Left colon (tissue), 2 donors: ENCODE results near the gene TPX2. TPM values are rescaled to one million over a fixed set of nuclear protein-coding genes. Genes with fewer than 3 reads are reported as not detected.

ENCODE experiments used
- ATAC-seq: fragments of 200-7000 bp; cut with Tn5 transposase; one replicate; pipeline ENCODE4 v1.9.1; 2020; ENCODE audit warnings: mild to moderate bottlenecking, moderate library complexity
- DNase-seq, 2 donors: peaks; one replicate each; pipeline ENCODE4 v3.0.0-alpha.2; 2020
- intact Hi-C, 2 donors: fragments of 100-400 bp; cut with DNase I in 1 of 2; cut with micrococcal nuclease in 1 of 2; formaldehyde crosslinking; loops; one replicate each; pipeline versions ENCODE4 v1.11.2 to v1.14.0; 2022; cut with DNase I, micrococcal nuclease
- total RNA-seq, 2 donors: library from RNA; stranded (reverse); fragmentation: NEBNext Ultra II Directional; extraction: Animal tissue kit (Norgen Biotek cat#: 25700); gene quantifications; one replicate each; pipeline ENCODE4 v1.2.1, GENCODE V29; 2021
- donor health status: DM: no; HTN: no; CAD: no.
- donor health status: DM: yes; HTN: yes; CAD: no.

The TPX2 gene
- total RNA-seq, 2 donors from 2014 or later = 7.4 to 15.8 TPM

DNA sequence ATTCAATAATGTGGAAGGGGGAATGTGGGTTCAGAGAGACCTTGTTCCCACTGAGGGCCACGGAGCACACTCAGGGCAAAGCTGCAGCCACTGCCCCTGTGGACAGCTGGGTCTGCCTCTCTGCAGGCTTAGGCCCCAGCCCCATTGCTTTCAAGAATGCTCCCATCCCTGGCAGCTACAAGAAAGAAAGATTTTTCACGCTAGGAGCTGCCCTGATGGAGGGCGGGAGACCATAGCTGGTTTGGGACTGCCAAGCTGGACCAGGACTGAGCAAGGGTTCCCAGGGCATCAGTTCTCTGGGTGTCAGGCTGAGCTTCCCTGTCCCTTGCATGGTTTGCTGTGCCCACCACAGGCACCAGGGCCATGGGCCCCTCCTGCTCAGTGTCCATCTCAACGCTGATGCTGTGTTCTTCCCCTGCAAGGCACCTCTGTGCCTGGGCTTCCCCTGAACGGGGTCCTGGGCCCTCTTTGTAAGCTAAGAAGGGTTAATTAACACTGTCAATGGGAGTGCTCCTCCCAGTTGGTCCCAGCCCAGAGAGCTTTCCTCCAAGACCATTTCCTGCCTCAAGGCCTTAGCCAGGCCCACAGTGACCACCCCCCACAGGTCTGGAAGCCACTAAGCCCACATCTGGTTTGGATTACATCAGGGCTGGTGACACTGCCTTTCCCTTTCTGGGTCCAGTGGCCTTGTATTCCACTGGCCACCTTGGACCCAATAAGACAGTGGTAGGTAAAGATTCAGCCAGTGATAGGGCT, 97.9 kb downstream of the TPX2 start:
- DNase-seq (no peak), ATAC-seq (no peak)
- intact Hi-C loops = no loop called here

DNA sequence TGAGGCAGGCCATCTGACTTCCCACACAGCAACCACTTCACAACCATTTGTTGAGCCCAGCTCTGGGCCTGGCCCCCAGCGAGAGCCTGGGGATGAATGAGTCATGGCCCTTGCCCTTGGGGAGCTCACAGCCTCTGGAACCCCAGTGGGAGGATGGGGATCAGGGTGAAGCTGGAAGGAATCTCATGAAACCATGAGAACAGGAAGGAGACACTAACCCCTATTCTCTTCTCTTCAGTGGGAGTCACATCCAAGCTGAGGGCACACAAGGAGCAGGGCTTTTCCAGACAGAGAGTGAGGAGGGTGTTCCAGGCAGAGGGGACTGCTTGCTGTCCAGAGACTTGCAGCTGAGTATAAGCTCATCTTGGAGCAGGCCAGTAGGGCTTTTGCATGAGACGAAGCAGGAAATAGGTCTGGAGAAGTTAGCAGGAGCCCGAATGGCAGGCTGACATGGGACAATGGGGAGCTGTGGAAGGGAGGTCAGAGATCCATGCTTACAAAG, 98.9 kb downstream of the TPX2 start:
- DNase-seq (no peak), ATAC-seq (no peak)
- intact Hi-C loops = no loop called here

DNA sequence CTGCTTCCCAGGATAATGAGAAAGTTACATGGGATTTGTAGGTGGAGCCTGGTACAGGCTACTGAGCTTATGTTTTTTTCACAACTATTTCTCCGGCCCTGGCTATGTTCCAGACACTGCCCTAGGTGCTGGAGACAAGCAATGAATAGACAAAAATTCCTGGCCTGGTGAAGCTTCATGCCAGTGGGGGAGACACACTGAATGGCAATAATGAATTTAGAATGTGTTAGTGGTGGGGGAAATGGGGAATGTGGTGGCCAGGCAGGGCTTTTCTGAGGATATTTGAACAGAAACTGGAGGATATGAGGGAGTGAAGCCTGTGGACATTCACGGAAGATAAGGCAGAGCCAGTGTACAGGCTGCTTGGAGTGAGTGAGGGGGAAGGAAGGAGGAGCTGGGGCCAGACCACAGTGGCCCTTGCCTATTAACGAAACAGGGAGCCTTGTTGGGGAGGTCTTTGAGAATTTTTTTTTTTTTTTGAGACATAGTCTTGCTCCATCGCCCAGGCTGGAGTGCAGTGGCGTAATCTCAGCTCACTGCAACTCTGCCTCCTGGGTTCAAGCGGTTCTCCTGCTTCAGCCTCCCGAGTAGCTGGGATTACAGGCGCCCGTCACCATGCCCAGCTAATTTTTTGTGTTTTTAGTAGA, 99.7 kb downstream of the TPX2 start:
- intact Hi-C loops = no loop called here
- DNase-seq (no peak), ATAC-seq (no peak)

DNA sequence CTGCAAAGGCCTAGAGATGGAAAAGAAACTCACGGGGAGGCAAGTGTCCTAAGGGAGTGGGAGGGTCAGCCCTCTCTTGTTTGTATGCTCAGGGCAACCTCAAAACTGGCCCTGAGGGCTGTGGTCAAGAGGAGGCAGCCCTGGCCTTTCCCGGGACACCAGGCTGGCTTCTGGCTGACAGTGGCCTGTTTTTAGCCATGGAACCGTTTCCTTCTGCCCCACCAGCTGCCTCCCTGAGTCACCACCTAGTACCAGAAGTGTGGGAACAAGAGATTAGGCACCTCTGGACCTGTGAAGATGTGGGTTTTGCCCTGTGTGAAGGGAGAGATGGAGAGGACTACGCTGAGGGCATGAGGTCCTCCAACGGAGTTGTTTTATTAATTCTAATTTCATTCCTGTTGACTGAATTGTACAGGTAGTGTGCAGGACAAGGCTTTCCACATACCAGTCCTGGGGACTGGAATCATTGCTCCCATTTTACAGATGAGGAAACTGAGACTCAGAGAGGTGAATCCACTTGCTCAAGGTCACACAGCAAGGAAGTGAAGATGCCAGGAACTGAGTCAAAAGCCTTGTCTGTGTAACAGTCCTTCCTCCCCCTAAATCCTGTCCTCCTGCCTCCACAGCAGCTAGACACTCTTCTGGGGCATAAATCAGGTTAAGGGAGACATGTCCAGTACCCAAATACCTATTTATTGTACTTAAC, 100.8 kb downstream of the TPX2 start:
- intact Hi-C loops = no loop called here
- DNase-seq (no peak), ATAC-seq (no peak)

DNA sequence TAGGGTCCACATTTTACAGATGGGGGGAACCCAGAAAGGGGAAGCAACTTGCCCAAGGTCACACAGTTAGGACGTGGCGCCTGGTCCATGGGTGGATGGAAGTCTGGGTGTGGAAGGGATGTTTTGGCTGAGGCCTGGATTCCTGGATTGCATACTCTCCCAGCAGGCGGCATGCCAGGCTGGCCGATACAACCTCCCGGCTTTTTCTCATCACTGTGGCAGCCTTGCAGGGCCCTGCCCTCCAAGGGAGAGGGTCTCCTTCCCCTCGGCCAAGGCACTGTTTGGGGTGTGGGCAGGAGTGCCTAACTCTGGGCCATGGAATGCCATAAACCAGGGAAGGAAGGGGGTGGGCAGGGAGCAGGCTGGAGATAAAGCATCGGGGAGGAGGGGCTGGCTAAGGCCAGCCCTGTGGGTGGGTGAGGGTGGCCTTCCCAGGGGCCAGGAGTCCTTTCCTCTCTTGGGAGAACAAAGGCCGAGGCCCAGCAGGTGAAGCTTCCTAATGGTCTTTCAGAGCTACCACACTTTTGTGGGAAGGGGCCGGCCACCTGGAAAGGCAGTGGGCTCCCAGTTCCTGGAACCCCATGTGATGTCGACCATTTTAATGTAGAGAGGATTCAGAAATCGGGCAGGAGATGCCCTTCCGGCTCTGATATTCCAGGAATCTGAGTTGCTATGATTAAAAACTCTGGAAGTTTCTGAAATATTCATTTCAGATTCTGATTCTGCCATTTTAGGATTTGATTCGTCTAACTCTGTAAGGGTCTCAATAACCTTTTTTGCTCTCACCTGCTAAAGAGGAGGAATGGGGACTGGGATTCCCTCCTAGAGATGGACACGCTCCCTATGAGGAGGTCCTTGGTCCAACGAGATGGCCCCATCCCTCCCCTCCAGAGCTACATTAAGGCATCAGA, 102.1 kb downstream of the TPX2 start:
- intact Hi-C loops = no loop called here
- ATAC-seq = no peak
- no peak for DNase-seq

DNA sequence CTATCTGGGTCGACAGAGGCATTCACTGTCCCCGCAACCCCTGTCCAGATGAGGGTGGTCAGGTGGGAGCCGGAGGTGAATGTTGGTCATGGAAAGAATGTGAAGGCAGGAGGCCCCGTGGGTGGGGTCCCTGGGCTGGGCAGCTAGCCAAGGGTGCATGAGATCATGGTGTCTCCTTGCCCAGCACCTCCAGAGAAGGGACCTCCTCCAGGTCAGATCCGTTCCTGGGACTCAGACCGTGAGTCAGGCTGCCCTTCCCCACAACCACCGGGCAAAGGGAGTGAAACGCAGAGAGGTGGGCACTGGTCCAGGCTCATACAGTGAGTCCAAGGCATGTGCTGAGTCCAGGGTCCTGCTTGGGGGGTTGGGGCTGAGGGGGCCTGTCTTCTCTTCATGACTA, 102.8 kb downstream of the TPX2 start:
- DNase-seq (no peak), ATAC-seq (no peak)
- intact Hi-C loops = no loop called here

DNA sequence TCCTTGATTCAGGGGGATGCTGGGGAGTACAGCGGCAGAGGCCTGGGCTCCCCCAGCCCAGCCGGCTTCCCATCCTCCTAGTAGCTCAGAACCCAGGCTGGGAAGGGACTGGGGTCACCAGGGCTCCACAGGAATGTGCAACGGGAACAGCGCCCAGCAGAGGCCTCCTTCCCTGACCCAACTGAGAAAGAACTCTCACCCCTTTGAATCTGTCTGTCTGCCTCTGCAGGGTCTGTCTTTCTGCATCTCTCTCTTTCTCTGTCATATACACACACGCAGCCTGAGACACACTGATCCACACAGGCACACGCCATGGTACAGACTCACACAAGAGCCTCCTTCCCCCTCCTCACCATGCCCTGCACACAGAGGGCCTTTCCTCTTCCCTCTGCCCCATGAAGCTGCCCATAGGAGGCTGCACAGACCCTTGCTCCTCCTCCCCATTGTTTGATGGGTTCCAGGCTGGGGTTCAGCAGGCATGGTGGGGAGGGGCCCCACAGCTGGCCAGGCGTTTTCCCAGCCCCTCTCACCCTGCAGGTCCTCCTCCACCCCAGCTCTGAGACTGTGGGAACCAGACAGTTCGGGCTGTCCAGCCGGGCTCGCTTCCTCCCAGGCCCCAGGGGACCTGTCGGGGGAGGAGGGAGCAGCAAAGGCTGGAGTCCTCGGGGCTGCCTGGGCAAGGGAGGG, 103.5 kb downstream of the TPX2 start:
- DNase-seq = no peak
- ATAC-seq = no peak
- intact Hi-C loops = no loop called here

DNA sequence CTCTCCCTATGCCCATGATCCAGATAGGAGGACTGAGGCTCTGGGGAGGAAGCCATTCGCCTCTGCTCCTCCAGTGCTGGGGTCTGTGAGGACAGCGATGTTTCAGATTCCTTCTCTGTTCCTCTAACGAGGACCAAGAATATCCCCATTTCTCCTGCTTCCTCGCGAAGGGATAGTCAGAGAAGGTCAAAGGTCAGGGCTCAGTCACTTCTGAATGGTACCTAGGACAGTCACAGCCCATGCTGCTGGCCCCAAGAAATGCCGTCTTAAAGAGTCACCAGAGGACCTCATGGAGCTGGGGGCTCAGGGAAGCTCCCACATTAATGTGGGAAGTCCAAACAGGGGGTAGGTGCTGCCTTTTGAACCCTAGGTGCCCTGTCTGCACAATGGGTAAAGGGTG, 104.2 kb downstream of the TPX2 start:
- ATAC-seq = no peak
- intact Hi-C loops = no loop called here
- DNase-seq = no peak

DNA sequence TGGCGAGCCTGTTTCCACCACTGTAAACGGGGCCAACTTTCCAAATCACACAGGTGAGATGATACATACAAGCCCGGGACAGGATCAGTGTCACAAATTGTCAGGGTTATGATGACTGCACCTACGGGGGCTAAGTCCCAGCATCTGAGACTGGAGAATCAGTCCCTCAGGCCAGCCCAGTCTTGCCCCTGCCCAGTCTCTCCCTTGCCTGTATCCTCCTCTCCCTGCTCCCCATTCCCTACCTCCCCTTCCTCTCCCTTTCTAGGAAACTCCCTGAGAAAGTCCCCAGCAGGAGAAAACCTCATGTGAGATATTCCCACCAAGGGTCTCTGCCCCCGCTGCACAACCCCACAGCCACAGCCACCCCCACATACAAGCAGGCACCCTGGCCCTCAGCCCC, 104.8 kb downstream of the TPX2 start:
- DNase-seq (no peak), ATAC-seq (no peak)
- intact Hi-C loops = no loop called here

DNA sequence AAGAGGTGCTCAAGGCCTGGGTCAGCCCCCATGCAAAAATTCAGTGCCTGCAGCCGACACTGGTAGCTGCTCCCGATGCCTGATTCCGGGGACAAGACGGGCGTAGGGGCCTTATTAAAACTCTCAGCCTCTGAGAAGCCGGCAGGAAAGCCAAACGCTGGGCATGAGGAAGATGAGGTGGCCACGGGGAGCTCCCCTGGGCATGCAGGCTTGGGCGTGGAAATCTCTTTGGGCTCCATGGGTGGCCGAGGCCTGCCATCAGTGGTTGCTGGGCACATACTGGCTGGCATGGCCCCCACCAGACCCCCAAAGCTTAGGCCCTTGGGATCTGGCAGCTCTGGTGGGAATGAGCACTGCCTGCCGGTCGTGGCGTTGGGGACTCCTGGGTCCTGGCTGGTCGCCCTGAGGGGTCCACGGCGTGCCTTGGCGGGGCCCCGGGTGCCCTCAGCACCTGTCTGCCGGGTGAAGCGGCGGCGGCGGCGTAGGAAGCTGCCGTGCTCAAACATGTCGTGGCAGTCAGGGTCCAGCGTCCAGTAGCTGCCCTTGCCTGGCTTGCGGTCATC, 105.7 kb downstream of the TPX2 start:
- intact Hi-C loops = no loop called here
- ATAC-seq (no peak), DNase-seq (no peak)

DNA sequence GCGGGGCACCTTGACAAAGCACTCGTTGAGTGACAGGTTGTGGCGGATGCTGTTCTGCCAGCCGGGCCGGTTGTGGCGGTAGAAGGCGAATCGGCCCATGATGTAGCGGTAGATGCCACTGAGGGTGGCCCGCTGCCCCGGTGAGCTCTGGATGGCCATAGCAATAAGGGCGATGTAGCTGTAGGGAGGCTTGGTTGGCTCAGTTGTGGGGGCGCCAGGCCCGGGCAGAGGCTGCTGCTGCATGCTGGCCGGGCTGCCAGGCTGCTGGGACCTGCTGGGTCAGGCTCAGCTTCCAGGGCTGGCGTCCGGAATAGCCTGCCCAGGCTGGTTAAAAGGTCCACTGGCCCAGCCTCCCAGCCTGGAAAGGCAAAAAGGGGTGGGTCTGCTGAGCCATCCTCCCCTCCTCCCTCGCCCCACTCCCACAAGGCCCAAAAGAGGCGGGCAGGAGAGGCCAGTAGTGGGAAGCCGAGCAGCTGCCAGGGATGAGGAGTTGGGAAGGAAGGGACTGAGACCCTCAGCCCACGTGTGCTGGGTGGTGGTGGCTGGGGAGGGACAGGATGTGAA, 106.3 kb downstream of the TPX2 start, which contains the start of gene FOXS1:
Gene FOXS1, minus strand, starts transcription at position 305 of the 564 bp plus-strand sequence. Its CDS starts 62 bp downstream, at position 243.
- no peak for DNase-seq
- intact Hi-C loops = no loop called here
- ATAC-seq = no peak

DNA sequence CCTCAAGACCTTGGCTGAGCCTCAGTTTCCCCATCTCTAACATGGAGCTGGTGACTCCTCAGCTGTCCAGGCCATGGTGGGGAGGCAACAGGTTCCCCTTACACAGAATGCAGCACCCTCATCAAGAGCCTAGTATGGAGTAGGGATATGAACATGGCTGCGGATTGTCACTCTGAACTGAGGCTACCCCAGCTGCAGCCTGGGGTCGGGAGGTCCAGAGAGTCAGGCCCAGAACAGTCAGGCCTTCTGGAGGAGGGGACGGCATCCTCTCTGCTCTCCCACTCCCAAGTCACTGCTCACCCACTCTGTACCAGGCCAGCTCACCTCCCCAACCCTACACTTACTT, 107.7 kb downstream of the TPX2 start:
- ATAC-seq (no peak), DNase-seq (no peak)
- intact Hi-C loops = no loop called here

DNA sequence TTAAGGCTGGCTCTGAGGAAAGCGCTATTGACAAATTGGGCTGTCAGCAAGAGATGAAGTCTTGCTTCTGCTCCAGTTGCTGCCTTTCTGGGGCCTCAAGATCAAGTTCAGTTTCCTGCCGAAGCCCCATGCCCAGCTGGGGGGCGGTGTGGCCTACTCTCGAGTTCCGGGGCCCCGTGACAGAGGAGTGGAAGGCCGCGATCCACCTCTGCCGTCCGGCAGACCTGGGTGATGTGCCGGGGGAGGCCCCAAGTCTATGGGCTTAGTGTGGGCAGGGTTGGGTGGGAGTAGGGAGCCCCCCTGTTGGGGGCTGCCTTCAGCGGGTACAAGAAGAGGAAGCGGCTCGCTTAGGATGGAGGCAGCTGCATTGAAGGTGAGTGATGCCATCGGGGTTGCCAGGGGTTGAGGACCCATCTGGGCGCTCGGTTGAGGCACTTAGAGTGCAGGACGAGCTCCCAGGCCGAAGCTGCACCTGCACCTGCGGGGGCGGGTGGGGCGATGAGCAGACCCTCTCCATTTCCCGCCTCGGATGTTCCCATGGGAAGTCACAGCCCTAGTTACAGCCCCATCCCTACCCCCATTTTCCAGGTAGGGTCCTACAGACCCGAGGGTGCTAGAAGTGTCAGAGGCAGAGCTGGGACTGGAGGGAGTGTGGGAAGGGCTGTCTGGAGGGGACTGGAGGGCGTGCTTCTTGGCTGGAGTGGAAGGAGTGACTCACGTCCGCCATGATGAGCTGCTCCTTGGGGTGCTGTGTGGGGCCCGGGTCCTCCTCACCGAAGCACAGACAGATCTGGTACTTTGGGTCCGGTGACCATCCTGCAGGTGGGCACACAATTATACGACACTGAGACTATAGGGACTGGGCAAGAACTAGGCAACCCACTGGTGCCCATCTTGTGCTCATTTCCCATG, 109.3 kb downstream of the TPX2 start:
- ATAC-seq (no peak), DNase-seq (no peak)
- intact Hi-C loops = no loop called here

DNA sequence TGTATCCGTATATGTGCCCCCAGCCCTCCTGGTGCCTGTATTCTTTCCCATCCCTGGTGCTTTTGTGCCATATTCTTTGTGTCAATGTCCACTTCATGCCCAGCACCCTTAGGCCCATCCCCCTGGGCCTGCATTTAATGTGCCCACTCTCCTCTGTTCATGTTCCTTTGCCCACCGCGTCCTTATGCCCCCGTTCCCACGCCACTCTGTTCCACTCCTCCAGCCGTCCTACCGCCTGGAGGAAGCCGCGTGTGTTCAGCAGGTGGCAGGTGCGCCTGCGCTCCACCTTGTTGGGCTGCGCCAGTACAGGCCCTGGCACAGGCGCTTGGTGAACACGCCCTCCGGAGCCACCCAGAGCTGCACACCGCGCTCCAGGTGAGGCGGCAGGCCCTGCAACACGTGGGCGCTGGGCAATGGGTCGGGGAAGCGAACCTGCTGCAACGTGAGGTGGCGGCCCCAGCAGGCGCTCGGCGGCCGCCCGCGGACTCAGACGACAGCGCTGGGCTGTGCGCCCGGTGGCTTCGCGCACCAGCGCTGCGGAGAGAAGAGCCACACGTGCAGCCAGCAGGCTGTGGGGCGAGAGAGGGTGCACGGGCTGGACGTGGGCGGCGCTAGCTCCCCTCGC, 110.3 kb downstream of the TPX2 start:
- DNase-seq (peak in 1 of 2 donors; percentile 70), ATAC-seq (peak; percentile 96)
- intact Hi-C loops = no loop called here
